Activated gamma-delta T cell treated with anti-CD3 and anti-CD28 coated beads, Interleukin-2, amount 50 U/mL, for 16 hours (primary cell): Measurements from ENCODE around the gene AAK1.
A peak's percentile ranks its signal among the peaks of the same experiment; 100 is the strongest.
"Not testable (repeated sequence)": the region's sequence is repeated elsewhere in the genome, so short reads cannot be mapped to it uniquely, and the experiment has no call there.

Experiments
- DNase-seq: peaks from one replicate; pipeline ENCODE4 v3.0.0-alpha.2; 2020; ENCODE audit warnings: low read depth

The AAK1 gene

DNA sequence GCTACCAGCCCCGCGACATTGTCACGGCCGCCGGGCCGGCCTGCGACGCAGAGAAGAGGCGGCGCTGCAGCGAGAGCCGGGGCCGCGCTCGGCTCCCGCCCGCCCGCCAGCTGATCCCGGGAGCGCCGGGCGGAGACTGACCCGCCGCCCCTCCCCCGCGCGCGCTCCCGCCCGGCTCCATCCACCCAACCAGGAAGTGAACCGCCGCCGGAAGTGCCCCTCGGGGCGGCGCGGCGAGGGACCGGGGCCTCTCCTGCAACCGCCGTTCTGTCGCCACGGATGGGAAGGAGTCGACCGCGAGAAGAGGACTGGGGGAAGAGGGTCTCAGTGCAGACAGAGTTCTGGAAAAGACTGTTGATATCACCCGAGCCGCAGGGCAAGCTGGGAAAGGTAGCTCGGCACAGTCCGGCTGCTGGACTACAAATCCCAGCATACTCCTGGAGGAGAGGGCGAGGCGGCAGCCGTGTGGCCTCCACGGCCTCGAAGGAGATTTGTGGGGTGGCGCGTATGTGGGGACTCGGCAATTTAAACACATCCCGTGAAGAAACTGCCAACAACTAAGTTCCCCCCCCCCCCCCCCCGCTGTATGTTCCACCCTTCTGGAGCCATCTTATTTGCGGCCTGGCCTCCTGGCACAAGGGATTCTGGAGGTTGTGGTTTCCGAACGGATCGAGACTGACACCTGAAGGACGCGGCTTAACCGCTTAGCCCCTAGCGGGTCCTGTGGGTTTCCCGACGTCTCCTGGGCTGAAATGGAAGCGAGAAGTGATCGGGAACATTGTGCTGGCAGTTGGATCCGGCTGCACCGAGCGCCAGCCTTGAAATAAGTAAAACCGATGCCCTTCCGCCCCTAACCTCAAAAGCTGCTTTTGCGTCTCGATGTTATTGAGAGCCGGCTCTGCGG, at the start of gene AAK1:
Gene AAK1 (minus strand): TSS at position 138 of the 904 bp plus-strand sequence. CDS start 699 bp downstream, outside the sequence.
- peak; percentile 71 for DNase-seq

DNA sequence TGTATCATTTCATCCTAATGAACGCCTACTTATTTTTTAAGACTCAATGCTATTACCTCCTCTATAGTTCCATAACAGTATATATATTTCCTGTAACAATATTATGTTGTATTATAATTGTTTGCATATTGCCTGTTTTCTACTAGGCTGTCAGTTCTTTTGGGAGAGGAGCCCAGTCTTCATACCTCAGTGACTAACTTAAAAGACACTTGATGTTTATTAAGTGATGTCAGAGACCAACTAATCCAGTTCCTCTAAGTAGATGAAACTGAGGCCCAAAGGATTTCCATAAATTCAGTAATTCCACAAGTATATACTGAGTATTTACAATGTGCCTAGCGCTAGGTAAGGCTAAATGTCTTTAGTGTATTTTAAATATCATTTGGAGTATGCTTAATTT, 48.9 kb upstream of the AAK1 start:
- no peak for DNase-seq

DNA sequence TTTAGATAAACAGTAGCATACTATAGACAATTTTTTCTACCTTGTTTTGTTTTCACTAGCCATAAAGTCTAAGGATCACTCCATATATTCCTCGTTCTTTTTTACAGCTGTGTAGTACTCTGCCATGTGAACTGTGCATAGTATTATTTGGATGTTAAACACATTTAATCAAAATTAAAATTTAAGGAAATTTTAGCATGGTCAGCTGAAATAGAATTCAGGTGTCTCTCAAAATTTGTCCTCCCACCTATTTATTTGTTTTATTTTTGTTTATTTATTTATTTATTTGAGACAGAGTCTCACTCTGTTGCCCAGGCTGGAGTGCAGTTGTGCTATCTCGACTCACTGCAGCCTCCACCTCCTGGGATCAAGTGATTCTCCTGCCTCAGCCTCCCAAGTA, 46.4 kb upstream of the AAK1 start:
- DNase-seq = no peak

DNA sequence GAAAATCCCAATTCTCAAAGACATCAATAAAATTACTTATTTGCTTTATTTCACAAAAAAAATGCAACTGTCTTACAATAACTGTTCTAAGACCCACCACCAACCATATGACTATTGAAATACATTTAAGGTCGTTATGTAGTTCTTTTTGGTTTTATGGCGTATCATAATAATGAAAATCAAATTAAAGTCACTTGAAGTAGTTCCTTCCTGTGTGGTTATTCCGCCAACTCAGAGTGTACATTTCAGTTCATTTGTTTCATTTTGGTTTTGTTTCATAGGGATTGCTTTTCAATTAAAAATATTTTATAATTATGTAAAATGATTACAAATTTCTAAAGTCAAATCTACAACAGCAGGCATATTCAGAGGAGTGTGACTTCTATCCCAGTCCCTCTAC, 45.9 kb upstream of the AAK1 start:
- DNase-seq = no peak

DNA sequence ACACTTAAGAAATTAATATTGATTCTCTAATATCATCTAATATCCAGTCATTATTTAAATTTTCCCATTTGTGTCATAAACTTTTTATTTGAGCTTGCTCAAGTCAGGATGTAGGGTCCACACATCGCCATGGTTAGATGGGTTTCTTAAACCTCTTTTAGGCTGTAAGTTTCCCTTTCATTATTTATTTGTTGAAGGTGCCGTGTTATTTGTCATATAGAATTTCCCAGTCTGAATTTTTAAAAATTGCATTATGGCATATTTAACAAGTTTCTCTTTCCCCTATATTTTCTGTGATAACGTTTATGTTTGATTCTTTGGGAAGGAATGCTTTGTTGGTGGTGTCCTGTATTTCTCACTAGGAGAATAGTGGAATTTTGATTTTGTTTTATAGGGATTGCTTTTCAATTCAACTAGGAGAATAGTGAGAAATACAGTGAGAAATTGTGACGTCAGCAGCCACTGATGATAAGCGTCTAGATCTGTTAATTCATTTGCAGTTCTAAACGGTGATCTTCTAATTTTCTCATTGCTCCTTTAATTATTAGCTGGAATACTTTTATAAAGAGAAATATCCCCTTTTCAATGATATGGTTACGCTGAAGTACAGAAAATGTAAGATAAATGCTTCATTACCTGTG, 44.6 kb upstream of the AAK1 start:
- DNase-seq = no peak

DNA sequence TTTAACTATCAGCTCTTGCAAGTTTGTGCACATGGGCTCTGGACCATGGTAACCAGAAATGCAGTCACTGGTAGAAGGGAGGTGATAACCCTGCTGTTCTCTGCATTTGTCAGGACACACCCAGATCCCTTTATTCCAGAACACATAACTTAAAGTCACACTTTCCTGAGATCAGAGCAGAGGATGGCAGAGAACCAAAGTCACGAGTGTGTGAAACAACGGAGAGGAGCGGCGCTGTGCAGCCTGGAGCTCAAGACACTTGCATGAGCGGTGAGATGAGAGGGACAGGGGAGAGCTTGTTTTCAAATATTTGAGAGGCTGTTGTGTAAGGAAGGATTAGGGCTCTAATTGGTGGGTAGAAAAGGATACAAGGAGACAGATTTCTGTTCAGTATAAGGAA, 43.3 kb upstream of the AAK1 start:
- no peak for DNase-seq

DNA sequence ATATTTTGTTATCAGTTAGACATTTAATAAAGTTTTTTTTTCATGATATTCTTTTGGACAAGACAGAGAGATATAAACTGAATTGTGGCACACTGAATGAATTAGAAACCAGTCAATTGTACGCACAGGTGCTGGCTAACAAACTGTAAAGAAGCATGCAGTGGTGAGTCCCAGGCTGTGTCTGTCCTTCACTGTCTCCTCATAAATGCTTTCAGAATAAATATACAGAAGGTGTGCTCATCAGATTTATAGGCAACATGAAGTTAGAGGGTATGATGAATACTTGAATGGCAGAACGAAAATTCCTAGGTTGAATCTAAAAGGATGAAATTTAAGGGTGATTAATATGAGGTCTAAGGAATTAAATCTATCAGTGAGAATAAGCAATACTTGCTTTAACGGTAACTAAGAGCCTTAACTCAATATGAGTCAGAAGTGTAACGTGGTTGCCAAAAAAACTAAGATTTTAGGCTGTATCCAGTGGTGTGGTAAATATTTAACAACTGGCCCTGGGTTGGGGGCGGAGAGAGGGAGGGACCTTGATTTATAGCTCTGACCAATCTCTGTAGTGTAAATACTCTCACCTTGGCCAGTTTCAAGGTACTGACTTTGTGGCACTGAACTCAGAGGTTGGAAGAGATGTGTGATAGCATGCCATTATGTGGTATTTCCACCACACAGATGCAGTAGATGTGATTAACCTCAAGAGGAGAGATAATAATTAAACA, 41.9 kb upstream of the AAK1 start:
- DNase-seq = no peak

DNA sequence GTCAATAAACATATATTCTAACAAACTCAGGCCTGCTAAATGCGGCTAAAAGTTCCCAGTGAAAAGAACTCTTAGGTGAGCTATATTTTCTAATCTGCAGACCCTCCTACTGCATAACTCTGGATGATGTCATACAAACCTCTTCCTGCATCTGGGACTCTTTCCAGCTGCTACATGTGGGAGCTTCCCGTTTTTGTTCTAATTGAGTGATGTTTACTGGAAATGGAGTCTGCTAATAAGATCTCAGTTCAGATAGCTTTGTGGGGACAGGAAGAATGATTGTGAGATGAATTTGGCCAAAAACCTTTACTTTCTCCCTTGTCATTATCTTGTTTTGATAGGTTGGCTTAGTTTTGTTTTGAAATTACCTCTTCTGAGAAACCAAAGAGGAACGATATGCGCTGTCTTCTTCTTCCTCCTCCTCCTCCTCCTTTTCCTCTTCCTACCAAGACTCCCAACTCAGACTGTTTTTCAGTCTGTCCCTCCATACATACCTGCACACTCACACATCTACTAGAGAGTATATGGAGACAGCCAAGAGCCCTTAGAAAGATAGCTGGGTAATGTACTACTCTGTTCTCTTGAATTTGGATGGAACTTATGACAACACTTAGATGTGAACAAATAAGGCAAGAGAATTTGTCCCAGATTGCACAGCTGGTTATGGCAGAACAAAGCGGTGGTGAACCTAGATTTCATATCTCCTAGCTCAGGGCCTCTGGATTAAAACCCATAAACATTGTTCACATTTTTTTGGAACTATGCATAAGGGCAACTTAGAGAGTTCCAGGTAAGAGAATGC, 39.8 kb upstream of the AAK1 start:
- no peak for DNase-seq

DNA sequence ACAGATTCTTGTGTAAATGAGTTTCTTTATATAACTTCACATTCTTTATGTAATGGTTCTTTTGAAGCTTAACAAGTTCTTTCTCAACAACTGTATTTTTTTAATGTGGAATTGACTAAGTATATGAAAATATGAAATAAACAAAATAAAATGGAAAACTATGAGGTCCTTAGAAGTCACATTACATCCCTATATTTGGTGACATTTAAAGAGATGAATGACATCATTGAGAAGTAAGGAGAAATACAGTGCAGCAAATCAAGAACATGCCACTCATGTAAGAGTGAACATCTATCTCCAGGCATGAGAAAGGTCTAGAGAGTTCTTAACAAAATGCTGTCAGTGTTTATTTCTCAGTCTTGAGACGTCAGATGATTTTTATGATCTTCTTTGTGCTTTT, 39.0 kb upstream of the AAK1 start:
- no peak for DNase-seq

DNA sequence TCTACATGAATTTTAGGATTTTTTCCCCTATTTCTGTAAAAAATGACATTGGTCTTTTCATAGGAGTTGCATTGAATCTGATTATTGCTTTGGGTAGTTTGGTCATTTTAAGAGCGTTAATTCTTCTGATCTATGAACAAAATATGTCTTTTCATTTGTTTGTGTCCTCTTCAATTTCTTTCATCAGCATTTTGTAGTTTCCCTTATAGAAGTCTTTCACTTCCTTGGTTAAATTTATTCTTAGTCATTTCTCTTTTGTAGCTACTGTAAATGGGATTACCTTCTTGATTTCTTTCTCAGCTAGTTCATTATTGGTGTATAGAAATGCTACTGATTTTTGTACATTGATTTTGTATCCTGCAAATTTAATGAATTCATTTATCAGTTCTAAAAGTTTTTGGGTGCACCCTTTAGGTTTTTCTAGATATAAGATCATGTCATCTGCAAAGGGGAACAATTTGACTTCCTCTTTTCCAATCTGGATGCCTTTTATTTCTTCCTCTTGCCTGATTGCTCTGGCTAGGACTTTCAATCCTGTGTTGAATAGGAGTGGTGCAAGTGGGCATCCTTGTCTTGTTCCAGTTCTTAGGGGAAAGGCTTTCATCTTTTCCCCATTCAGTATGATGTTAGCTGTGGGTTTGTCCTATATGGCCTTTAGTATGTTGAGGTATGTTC, 36.6 kb upstream of the AAK1 start:
- DNase-seq = no peak

DNA sequence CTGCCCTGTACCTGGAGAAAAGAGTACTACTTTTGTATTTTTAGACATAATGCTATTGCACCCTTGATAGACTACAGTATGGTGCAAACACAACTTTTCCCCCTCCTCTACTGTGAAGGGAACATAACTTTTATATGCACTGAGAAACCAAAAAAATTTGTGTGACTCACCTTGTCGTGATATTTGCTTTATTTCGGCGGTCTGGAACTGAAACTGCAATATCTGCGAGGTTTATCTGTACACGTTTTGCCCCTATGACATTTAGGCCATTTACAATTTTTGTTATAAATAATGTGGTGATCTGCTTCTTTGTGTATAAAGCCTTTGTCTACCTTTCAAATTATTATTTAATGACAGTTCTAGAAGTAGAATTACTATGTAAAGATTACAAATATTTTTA, 34.4 kb upstream of the AAK1 start:
- DNase-seq = no peak

DNA sequence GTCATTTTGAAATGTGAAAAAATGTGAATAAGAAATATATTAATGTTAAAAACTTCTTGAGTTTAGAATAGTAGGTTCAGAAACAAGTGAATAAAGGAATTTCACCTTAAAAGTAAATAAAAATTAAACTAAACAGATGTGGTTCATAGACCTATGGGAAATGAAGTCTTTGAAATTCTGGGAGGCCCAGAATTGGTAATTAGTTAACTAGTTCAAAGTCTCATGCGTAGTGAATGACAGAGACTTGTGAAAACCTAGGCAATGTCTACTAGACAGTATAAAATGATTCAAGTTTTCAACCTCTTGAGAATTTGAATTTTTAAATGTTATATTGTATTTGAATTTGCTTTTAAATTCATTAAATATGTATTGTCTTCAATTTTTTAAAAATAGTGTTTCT, 32.6 kb upstream of the AAK1 start:
- no peak for DNase-seq

DNA sequence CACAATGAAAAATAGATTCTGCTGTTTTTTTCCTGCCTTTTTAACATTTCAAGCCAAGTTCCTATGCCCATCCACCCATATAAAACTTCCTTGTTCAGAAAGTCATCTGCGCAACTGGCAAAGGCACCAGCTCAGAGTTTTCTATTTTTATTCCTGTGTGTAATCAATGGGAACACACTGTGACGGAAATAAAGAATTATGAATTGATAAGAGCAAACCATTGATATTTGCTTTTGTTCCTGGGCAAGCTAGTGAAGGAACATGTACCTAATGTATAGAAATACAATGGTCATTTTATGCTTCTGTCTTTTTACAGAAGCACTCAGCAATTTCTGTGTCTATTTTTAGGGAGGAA, 30.8 kb upstream of the AAK1 start:
- DNase-seq = no peak

DNA sequence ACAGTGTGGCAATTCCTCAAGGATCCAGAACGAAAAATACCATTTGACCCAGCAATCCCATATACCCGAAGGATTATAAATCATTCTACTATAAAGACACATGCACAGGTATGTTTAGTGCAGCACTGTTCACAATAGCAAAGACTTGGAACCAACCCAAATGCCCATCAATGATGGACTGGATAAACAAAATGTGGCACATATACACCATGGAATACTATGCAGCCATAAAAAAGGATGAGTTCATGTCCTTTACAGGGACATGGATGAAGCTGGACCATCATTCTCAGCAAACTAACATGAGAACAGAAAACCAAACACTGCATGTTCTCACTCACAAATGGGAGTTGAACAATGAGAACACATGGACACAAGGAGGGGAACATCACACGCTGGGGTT, 29.6 kb upstream of the AAK1 start:
- not testable (repeated sequence) for DNase-seq

DNA sequence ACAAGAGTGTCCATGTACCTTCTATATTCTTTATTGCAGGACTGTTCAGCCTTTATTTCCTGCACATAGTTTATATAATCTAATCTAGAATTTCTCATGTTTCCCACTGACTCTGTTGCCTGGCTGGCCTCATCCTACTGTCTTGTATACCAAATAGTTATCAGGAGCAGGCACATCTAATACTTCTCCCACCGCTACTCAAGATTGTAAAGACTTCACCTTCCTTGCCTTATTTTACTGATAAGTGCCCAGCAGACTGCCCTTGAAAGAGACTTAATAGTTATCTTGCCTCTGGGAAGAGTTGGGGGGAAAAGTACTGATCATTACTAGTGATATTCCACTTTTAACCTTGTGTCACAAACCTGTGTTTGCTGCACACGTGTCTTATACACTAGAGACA, 26.1 kb upstream of the AAK1 start:
- no peak for DNase-seq

DNA sequence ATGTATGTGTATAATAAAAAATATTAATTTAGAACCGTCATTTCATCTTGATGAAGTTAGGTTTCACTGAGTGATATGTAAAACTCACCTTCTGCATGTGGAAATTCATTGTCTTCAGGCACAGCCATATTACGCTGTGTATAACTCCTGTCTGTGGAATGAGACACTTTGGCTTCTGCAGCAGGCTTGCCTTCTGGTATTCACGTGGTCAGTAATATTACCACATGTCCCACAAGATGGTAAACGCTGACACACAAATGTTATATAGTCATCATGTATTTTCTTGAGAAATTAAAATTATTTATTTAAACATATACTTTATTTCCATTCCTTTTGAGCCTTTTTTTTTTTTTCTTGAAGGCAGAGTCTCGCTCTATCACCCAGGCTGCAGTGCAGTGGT, 25.1 kb upstream of the AAK1 start:
- no peak for DNase-seq

DNA sequence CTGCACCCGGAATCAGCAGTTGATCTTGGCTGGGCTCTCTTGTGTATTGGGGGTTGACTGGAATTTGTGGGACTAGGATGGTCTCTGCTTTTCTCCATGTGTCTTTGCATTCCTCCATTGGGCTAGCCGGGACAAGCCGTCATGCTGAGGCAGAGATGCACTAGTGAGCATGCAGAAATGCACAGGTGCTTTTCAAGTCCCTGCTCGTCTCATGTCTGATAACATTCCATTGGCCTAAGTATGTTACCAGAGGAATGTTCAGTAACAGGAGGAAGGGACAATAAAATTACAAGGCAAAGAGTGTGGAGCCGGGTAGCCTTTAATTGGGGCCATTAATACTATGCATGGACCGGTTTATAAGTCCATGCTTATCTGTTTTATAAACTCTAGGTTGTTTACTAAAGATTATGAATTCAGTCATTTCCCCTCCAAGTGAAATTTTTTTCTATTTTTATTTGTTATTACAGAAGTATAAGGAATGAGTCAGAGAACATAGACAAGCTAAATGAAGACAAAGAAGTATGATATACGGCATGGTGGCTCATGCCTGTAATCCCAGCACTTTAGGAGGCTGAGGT, 24.4 kb upstream of the AAK1 start:
- no peak for DNase-seq

DNA sequence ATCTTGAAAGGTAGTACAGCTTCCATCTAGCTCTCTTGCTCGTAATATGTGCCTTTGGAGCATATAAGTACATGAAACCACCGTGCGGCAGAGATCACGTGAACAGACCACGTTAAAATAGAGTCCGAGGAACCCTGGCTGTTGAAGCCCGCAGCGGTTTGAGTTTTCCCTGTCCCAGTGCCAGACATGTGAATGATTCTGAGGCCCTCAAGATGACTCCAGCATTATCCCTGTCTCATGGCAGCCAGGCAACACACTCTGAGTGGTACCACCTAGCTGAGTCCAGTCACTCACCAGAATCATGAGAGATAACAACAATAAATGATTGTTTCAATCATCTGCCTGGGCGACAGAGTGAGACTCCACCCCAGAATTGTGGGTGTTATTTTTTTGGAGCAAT, 21.6 kb upstream of the AAK1 start:
- no peak for DNase-seq

DNA sequence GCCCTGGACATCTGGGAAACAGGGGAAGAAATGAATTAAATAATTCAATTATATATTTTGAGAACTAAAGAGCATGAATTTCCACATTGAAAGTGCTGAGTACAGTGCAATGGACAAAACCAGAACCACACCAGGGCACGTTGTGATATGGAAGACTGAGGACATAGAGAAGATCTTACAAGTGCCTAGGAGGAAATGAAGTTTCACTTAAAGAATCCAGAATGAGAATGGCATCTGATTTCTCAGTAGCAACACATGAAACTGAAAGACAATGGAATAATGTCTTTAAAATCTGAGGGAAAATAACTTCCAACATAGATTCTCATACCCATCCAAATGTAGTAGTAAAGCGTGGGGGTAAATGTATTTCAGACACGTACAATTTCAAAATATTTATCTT, 20.3 kb upstream of the AAK1 start:
- no peak for DNase-seq

DNA sequence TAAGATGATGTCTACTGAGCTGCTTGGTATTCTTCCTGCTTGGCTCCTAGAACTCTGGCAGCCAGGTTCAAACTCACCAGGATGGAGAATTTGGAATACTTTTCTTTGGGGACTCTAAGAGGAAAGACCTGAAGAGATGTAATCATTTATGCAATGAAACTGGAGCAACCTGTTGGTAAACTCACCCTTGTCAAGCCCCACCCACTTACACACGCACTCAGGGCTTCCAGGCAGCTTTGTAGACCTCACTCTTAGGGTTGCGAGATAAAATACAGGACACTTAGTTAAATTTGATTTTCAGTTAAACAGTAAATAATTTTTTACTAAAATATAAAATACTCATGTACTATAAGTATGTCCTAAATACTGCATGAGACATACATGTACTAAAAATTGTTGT, 19.0 kb upstream of the AAK1 start:
- DNase-seq = not testable (repeated sequence)

DNA sequence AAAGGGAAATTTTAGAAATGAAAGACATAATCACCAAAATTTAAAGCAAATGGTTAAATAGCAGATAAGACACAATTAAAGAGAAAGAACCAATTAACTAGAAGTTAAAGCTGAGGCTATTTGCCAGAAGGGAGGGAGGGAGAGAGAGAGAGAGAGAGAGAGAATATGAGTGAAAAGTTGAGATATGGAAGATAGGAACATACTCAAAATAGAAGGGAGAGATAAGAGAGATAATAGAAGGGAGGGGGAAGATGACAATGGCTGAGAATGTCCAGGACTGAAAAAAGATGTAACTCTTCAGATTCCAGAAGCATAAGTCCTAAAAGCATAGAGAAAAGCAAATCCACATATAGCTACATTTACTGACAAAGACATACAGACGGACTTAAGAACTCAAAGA, 17.1 kb upstream of the AAK1 start:
- DNase-seq = no peak
